Hindlimb muscle (tissue), 1 donor: ENCODE measurements around the gene ZNF76. TPM values are rescaled to one million over a fixed set of nuclear protein-coding genes. Genes with fewer than 3 reads are reported as not detected.

ENCODE experiments used
- DNase-seq: peaks from one replicate; pipeline ENCODE4 v3.0.0-alpha.2; 2013
- polyA plus RNA-seq: library from polyadenylated mRNA; unstranded; fragments of 120-200 nt; gene quantifications from one replicate; pipeline ENCODE4 v1.2.1, GENCODE V29; 2013; ENCODE audit not compliant: insufficient read length

The ZNF76 gene
- polyA plus RNA-seq, 1 donor: 28.7 TPM

DNA sequence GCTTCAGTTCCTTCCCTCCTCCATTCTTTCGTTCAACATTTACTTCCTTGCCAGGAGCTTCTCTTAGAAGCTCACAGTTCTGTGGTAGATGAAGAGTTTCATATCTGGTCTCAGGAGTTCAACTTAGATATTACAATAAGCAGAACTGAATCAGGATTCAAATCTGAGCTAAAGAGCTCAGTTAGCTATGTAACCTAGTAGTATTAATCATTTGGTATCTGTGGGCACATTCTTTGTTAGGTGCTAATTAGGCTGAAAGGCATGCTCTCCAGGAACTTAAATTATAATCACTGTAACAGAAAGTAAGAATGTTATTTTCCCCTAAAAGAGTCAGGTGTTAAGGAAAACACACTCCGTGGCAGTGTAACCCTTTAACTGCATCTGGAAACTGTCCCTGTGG, 8.4 kb downstream of the ZNF76 start:
- no peak for DNase-seq

DNA sequence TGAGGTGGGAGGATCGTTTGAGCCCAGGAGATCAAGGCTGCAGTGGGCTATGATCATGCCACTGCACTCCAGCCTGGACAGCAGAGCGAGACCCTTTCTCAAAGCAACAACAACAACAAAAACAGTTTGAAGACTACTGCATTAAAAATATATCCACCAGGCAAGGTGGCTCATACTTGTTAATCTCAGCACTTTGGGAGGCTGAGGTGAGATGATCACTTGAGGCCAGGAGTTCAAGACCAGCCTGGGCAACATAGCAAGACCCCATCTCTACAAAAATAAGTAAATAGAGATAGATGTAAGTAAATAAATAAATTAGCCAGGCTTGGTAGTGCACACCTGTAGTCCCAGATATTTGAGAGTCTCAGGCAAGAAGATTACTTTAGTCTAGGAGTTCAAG, 12.5 kb downstream of the ZNF76 start:
- DNase-seq: no peak

DNA sequence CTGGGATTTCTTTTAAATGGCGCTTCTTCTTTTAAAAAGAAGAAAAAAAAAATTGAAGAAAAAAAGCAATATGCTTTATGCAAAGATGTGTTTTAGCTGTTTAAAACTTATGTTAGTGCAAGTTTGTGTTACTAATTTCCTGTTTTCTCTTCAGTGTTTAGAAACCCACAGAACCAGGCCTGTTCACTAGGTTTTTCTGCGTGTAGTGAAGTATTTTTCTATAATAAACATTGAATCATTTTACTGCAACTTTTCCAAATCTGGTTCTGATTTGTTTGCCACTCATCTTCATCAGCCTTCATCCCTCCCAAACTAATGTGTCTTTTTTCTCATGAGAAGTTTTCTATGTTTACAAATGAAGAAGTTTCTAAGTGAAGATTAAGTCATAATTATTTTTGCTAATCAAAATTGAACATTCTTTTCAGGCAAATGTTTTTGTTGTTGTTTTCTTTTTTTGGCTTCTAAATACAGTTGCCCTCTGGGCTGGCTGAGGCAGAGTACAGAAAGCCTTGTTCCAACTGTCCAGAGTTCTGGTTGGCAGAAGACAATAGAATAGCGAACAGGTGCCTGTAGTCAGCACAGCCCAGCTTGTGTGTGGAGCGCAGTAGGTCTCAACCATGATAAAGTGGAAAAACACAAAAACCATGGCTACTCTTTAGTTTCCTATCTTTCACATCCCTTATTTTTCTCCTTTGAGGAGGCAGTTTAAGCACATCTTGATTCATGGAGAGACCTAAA, 14.5 kb downstream of the ZNF76 start:
- no peak for DNase-seq

DNA sequence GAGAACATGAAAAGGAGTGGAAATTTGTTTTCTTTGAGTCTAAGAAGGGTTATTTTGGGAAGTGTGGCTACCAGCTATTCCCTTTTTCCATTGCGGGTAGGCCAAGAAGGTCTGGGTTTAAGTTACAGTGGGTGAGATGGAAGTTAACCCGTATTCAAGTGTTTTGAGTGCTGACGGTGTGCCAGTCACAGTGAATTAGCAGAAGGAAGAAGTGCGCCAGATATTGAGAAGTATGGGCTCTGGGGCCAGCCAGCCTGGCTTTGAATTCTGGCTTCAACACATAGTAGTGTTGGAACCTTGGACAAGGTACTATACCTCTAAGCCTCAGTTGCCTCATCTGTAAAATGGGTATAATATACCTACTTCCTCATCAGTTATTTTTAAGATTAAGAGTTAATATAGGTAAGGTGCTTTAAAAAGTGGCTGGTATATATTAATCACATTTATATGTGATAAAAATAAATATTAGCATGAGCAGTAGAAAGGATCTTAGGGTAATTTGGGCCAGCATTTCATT, 16.3 kb downstream of the ZNF76 start:
- DNase-seq: no peak

DNA sequence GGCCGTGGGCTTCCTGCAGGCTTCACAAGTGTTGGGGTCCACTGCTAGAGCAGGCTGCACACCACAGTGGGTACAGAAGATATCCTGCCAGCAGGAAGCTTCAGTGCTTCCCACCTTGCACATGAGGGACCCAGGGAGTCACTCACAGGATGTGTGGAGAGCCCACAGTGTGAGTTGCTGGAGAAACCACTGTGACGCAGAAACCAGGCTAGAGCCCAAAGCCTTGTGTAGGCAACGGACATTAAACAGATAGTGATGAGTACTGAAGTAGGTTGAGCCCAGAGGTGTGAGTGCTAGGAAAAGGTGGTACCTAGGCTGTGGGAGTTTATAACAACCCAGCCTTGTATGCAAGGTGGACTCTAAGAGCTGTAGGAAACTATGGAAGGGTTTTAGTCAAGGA, 19.2 kb downstream of the ZNF76 start:
- DNase-seq: no peak

DNA sequence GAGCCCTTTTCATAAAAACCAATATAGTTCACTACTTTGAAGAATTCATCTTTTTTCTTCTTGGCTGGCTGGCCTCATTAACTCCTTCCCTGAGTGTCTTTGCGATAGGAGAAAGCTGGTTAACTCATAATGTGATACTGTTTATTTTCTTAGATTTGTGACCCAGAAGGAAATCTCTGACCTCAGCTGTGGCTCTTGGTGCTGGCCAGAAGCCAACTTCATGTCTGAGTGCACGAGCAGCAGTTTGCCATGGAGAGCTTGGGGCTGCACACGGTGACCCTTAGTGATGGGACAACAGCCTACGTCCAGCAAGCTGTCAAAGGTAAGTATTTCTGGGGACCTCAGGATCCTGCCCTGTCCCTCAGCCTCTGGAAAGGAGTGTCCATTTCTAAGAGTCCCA, 21.4 kb downstream of the ZNF76 start:
- DNase-seq: no peak

DNA sequence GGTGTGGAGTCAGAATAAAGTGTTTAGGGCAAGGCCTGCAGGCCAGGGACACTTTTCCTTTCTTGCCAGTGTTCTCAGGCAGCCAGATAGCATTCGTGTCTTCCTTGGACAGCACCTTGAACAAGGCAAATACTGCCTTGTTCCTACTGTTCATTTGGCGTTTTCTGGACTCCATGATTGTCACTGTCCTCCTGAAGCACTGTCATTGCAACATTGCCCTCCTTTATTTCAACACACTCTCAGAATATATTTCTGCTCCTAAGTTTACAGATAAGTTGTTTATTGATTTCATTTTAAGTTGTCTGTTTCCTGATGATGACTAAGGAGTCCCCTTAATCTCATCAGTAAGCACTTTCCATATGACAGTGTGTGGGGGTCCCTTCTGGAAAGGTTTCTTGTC, 22.9 kb downstream of the ZNF76 start:
- DNase-seq: no peak

DNA sequence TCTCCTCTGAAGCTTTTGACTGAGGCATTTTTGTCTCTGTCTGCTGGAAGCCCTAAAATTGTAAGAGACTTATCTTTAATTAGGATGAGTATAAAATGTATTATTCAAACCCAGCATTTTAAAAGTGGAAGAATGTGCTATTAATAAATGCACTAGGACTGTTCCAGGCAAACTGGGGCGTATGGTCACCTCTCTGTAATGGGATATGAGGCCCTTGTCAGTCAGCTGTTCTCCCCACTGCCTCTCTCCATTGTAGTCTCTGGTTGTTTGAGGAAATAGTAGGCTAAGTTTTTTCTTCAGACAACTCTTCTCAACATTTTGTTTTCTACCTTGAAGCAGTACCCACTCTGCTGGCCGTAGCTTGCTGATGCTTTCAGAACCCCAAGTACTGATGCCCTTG, 23.8 kb downstream of the ZNF76 start:
- DNase-seq: no peak

DNA sequence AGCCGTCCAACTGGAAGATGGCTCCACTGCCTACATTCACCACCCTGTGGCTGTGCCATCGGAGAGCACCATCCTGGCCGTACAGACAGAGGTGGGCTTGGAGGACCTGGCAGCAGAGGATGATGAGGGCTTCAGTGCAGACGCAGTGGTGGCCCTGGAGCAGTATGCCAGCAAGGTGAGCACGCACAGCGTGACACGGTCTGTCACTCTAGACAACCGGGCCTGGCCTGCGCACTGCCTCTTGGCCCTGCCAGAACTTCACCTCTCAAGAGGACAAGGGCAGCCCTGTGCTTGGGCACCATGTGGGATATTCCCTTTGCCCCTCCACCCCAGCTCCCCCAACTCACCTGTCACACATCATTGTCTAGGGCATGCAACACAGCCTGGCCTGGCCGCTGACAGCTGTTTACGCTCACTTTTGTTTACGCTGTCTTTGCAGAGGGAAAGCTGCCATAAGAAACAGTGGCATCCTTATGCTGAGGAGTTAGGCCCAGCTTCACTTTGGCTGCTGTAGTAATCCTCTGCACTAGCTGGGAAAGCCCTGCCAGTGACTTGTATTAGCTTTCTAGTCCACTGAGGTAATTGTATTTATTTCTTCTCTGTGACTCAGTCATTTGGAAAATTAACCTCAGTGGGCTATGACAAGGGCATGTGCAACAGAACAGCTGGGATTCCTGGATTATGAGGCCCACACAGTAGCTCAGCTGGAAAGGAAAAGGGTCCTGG, 28.3 kb downstream of the ZNF76 start:
- no peak for DNase-seq

DNA sequence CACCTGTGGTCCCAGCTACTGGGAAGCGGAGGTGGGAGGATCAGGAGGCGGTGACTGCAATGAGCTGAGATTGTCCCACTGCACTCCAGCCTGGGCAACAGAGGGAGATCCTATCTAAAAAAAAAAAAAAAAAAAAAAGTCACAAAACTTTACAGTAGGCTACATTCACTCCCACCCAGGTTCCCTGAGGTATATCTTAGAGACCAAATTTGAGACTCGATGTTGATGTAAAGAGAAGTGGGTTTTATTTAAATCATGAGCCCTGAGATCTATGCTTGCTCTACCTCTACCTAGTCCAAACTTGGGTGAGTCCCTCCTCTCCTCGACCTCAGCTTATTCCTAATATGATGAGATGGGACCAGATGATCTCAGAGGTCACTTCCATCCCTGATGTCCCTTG, 29.3 kb downstream of the ZNF76 start:
- no peak for DNase-seq

DNA sequence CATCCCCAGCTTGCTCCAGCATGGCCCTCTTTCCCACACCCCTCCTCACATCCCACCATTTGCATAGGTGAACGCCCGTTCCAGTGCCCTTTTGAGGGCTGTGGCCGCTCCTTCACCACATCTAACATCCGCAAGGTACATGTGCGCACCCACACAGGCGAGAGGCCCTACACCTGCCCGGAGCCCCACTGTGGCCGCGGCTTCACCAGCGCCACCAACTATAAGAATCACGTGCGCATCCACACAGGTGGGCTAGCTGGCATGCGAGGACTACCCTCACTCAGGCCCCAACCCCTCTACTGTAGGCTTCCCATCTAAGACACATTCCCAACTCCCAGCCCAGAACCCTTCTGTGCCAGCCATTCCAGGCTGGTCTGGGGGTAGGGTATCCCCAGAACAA, 32.0 kb downstream of the ZNF76 start:
- no peak for DNase-seq

DNA sequence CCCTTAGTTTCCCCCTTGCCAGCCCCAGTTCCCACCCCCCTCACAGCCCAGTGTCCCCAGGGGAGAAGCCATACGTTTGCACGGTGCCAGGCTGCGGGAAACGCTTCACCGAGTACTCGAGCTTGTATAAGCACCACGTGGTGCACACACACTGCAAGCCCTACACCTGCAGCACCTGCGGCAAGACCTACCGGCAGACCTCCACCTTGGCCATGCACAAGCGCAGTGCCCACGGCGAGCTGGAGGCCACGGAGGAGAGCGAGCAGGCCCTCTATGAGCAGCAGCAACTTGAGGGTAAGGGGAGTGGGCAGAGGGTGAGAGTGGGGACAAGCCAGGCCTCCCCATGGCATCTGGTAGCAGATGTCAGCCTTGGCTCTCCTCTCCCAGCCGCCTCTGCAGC, 33.0 kb downstream of the ZNF76 start:
- no peak for DNase-seq

DNA sequence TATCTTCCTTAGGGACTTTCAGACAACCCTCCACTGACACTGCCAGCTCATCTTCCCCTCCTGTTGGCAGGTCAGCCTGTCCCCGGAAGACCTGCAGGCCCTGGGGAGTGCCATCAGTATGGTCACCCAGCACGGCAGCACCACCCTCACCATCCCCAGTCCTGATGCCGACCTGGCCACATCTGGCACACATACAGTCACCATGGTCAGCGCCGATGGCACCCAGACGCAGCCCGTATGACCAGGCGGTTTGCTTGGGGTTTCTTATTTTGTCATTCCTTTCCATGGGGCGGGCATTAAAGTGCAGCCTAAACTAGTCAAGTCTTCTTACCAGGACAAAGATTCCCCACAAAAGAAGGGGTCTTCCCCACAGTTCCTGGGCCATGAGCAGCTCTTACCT, 34.1 kb downstream of the ZNF76 start:
- no peak for DNase-seq

DNA sequence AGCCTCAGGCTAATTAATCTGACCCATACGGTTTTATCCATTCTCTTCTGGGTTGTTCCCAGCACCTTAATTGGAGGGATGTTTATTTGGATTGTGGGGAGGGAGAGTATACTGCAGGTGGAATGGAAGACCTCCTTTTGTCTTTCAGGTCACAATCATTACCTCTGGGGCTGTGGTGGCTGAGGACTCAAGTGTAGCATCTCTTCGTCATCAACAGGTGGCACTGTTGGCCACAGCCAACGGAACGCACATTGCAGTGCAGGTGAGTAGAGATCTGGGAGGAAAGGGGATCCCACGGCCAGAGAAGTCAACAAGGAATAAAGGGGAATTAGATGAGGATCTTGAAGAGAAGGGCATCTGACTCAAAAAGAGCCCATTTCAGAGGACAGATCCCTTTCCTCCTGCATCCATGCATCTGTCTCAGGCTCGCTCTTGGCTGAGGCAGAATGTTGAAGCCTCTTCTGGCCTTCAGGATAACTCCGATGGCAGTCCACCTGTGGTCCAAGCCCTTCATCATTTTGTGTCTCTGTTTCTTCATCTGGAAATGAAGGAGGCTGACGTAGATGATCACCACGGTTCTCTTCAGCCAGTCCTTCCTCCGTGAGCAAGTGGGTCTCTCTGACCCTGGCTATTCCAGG, 34.9 kb downstream of the ZNF76 start:
- DNase-seq: no peak

DNA sequence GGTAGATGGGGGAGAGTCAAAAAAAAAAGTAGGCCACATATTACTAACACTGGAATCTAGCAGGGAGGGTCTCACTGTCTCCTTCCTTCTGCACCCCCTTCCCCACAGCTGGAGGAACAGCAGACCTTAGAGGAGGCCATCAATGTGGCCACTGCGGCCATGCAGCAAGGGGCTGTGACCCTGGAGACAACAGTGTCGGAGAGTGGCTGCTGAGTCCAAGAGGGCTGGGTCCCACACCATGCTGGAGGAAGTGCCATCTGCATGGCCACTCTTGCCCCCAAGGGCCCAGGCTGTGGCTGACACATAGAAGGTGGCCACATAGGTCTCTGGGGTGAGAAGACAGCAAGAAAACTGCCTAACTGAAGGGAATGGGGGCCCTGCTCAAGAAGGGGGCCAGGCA, 35.5 kb downstream of the ZNF76 start:
- no peak for DNase-seq

DNA sequence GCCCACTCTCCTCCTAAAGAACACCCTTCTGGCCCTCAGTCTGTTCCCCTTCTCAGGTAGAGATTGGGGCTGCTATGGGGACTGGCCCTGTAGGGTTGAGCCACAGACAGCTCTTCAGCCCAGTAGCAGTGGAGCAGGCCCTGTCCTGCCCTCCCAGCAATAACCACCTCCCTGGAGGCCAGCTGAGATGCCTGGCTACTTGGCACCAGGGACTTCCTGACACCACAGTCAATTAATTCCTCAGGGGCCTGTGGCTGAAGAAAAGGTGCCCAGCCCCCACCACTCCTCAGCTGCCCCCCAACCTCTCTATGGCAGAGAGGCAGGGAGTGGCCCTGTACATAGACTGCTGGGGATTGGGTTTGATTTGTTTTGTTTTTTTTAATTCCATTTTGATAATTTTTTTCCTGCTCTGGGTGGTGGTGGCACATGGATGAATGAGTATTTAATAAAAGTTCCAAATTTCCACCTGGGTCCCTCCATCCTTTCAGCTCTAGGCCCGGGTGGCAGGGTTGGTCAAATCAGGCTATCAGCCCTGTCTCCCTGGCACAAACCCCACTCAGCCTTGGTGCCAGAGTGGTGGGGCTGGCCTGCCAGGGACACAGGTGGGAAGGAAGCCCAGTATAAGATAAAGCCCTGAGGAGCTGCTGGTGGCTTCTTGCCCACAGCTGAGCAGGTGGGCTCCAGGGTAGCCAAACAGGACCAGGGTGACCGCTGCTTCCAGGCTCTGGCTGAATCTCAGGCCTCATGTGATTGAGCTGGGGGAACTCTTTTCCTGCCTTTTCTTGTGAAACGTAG, 36.2 kb downstream of the ZNF76 start:
- DNase-seq: no peak

DNA sequence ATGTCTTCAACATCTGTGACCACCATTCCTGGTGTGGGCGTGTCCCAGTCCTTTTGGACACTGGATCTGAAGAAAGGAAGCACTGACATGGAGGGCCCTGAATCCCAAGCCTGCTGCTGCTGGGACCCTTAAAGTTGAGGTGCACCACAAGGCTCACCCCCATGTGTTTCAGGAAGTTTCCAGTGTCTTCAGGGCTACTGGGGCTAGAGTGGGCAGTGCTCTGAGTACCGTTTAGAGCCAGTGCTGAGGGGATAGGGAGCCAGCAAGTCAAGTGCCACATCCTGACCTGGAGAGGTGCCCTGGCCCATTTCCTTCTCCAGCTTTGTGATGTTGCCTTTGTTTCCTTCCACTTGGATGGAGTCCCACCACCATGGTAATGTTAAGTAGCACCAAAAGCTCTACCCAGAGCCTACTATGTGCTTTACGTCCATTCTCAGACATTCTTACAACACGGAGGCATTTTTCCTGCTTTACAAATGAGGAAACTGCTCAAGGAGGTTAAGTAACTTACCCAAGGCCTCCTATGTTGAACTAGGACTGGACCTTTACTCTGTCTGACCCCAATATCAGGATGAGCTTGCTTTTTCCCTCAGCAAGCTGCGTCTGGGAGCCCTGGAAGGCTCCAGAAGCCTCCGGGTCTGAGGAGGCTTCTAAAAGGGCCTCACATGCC, 37.5 kb downstream of the ZNF76 start:
- DNase-seq: no peak

DNA sequence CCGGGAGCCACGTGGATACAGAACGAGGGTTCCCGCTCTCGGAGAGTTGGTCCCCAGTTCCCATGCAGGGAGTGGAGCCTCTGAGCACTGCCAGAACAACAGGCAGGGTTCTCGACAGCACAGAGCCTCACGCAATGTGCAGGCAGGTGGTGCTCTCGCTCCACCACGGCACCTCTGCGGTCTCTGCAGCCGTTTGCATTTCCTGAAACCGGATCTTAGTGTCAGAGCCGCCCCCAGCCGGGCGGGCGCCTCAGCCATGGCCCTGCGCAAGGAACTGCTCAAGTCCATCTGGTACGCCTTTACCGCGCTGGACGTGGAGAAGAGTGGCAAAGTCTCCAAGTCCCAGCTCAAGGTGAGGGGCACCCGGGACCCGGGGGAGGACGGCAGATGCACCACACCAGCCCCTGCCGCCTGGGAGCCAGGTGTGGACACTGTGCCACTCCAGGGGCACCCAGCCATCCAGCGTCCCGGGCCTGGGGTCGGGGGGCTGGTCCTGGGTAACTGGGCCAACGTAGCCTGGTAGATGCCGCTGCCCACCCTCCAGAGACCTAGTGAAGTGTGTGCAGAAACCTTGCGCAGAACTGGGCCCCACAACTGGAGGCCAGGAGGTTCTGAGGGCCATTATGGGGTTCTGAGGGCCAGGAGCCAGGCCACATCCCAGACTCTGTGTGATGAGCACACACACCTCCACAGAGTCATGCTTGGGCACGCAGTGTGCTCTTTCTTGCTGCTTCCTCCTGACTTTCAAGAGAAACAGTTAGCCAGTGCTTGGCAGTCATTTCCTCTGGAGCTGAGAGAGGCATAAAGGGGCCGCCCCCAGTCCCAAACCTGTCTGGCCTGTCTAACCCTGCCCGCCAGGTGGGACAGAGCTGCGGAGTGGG, 38.3 kb downstream of the ZNF76 start, which contains the start of gene DEF6:
Gene DEF6, plus strand, starts transcription at position 218 of the 881 bp plus-strand sequence. Its CDS starts 39 bp downstream, at position 257.
- DNase-seq: peak; percentile 93

DNA sequence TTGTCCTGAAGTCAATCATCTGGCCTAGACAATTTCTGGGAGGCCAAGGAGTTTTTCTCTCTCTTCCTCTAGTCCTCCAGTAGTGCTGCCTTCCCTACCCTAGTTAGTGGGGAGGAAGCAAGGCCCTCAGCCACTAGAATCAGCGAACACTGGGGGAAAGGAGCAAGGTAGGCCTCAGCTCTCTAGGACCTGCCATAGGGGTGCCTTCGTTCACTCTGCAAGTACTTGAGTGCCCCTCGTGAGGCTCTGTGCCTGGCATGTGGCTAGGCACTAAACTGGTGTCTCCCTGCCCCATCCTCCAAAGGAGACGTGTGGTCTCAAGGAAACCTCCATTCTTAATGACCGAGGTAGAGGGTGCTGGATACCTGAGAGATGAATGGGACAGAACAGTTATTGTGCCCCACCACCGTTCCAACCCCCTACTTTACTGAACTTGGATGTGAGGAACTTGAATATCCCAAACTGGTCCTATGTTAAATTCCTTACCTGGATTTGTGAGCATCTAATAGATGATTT, 39.1 kb downstream of the ZNF76 start:
- DNase-seq: no peak

DNA sequence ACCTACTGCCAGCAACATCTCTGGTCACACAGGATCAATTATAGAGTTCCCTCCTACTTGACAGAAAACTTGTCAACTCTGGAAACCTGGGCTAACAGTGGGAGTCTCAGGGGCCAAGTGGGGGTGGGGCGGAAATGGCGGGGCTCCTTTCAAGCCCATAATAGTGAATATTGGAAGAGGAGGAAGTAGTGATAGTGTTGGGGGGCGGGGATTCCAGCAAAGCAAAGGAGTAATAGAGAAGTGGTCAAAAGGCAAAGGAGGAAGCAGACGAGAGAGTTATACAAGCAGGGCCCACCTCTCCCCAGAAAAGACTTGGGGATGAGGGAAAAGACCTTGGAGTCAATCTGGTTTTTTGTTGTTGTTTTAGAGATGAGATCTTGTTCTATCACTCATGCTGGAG, 40.1 kb downstream of the ZNF76 start:
- no peak for DNase-seq

DNA sequence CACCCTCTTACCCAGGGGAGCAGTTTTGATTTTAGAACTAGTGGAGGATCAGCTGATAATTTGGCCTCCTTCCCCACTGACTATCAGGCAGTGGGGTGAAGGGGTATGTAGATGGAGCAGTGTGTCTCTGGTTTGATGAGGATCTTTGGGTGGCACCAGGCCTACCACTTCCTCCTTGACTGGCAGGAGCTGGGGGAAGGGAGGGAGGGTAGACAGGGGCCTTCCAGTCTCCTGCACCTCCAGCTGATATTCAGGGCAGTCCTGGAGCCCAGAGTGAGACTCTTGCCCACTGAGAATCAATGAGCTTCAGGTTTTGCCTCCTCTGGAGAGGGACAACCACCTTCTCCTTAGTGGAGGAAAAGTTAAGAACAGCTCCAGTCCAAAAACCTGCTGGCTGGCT, 41.3 kb downstream of the ZNF76 start:
- DNase-seq: no peak
